Stimulated activated CD8-positive, alpha-beta memory T cell treated with anti-CD3 and anti-CD28 coated beads, Interleukin-12 subunit alpha, Interleukin-12 subunit beta, amount 100 ng/mL, for 4 hours (primary cell): Measurements from ENCODE around the gene SIGLEC11.

Experiments used
- DNase-seq: peaks from one replicate; pipeline ENCODE4 v3.0.0-alpha.2; 2020; ENCODE audit warnings: low read depth

Gene SIGLEC11

DNA sequence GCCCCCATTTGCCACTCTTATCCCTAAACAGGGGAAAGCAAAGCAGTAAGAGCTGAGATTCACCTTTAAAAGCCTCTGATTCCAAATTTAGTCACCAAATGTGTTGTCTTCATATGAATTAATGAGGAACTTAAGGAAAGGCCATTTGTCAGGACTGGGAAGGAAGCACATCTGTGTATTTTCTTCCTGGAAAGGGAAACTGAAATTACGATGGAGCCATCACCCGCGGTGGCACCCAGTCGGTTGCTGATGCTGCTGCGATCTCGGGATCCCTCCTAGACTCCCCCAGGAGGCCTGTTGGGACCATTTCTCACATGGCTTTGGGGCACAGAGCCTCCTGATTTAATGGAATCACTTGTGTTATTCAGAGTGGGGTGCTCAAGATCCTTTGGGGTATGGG, 56.8 kb downstream of the SIGLEC11 start:
- DNase-seq, result no peak
